ENCODE results near the gene GPR176. TPM values are rescaled to one million over a fixed set of nuclear protein-coding genes. Genes with fewer than 3 reads are reported as not detected.
A peak's percentile ranks its signal among the peaks of the same experiment; 100 is the strongest.

Gene GPR176
- polyA plus RNA-seq, 1 of the 3 experiments (the other 2 are of a cell fraction) = 21.9 TPM

GRCh38 chr15:39833515-39833981 is 86.5 kb downstream of the GPR176 start (continued):
- TF ChIP-seq RCOR1 (IDR thresholded peaks at IDR 0.05; ENCODE audit: low read length) = no peak
- TF ChIP-seq TCF12 (IDR thresholded peaks at IDR 0.05) = peak; percentile 97
- TF ChIP-seq, protein P1, sequence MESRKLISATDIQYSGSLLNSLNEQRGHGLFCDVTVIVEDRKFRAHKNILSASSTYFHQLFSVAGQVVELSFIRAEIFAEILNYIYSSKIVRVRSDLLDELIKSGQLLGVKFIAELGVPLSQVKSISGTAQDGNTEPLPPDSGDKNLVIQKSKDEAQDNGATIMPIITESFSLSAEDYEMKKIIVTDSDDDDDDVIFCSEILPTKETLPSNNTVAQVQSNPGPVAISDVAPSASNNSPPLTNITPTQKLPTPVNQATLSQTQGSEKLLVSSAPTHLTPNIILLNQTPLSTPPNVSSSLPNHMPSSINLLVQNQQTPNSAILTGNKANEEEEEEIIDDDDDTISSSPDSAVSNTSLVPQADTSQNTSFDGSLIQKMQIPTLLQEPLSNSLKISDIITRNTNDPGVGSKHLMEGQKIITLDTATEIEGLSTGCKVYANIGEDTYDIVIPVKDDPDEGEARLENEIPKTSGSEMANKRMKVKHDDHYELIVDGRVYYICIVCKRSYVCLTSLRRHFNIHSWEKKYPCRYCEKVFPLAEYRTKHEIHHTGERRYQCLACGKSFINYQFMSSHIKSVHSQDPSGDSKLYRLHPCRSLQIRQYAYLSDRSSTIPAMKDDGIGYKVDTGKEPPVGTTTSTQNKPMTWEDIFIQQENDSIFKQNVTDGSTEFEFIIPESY (IDR thresholded peaks at IDR 0.05; ENCODE audit: borderline replicate concordance, low read depth) = no peak
- no peak for TF ChIP-seq NRF1 (IDR thresholded peaks at IDR 0.05; ENCODE audit: low read depth, low read length)
- TF ChIP-seq EP300 (IDR thresholded peaks at IDR 0.05; ENCODE audit: borderline replicate concordance in 1 of 2, low read depth in 1 of 2, low read length in 1 of 2) = peak in 1 of 2 experiments; percentile 90; a peak in 2 of 4 replicates
- TF ChIP-seq RFX5 (IDR thresholded peaks at IDR 0.05; ENCODE audit: low read length) = no peak
- TF ChIP-seq TAF1 (IDR thresholded peaks at IDR 0.05; ENCODE audit: borderline replicate concordance, low read depth, low read length) = no peak
- TF ChIP-seq GATA2 (CRISPR knock-in tag; IDR thresholded peaks at IDR 0.05) = no peak
- peak; percentile 35; the same call in 1 of the 2 replicates for TF ChIP-seq NFIC (IDR thresholded peaks at IDR 0.05; ENCODE audit: borderline replicate concordance)
- no peak for TF ChIP-seq FOXJ3 (CRISPR knock-in tag; IDR thresholded peaks at IDR 0.05)
- peak; percentile 94 for TF ChIP-seq JUND (IDR thresholded peaks at IDR 0.05)
- no peak; the same call in 1 of the 2 replicates for TF ChIP-seq GABPA (IDR thresholded peaks at IDR 0.05; ENCODE audit: low read depth)
- TF ChIP-seq SIN3A (IDR thresholded peaks at IDR 0.05; ENCODE audit: borderline replicate concordance, low read depth, low read length) = no peak
- TF ChIP-seq RXRA (IDR thresholded peaks at IDR 0.05; ENCODE audit: borderline replicate concordance, low read depth) = peak; percentile 16; the same call in 1 of the 2 replicates
- TF ChIP-seq USF2 (IDR thresholded peaks at IDR 0.05; ENCODE audit: borderline replicate concordance, low read depth, low read length) = no peak
- no peak for TF ChIP-seq RAD21 (IDR thresholded peaks at IDR 0.05; ENCODE audit: low read length)
- TF ChIP-seq FOXM1 (IDR thresholded peaks at IDR 0.05; ENCODE audit: low read depth) = peak; percentile 69
- no peak for TF ChIP-seq MEF2A (IDR thresholded peaks at IDR 0.05; ENCODE audit: borderline replicate concordance, low read depth)
- TF ChIP-seq USF1 (IDR thresholded peaks at IDR 0.05; ENCODE audit: borderline replicate concordance, low read depth) = no peak
- TF ChIP-seq POLR2AphosphoS5 (IDR thresholded peaks at IDR 0.05; ENCODE audit: low read depth, low read length) = peak; percentile 63; the same call in 1 of the 2 replicates
- TF ChIP-seq YY1 (IDR thresholded peaks at IDR 0.05; ENCODE audit: low read depth) = no peak; the same call in 1 of the 2 replicates

Measured in SK-N-SH (cell line).